ENCODE results near the gene COG4. TPM values are rescaled to one million over a fixed set of nuclear protein-coding genes. Genes with fewer than 3 reads are reported as not detected.

The COG4 gene
- polyA plus RNA-seq, 1 experiment = 71.7 TPM

DNA sequence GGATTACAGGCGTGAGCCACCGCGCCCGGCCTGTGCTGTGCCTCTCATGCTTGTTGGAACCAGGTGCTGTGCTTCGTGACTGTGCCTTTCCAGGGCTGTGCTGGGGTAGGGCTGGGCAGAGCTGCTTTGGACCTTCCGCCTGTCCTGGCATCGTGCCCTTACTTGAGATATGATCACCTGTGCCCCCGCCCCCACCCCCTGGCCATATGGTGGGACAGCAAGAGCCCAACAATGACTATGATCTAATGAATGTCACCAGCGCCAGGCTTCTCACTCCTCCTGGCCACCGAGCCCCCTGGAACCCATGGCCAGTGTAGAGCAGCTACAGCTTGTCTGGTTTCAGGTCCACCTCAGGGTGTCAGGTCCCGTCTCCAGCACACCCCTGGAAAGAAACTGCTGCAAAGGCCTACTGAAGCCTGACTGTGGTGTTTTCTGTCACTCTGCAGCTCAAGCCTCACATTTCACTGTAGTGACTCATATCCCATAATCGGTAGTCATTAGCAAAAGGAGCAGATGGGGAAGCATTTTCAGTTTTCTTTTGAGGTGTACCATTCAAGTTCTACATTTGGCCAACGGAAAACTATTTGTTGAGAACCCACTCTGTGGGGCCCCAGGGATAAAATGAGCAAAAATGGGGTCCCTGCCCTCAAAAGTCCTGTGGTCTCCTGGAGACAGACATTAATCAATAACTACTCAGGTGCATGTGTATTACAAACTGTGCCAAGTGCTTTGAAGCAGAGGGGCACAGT is 46.9 kb downstream of the COG4 start:
- ChIA-PET POLR2A (no interaction called here), CTCF (interaction anchor here (1.0 kb wide), 1 partner anchor 94 kb away, joined by 3 read pairs; no protein-coding TSS in a partner anchor)
- H3K27me3 ChIP-seq (ENCODE audit: control insufficient read depth, insufficient read depth, low read length) = no peaks in the 10 kb centered on the region
- peak; percentile 34 for DNase-seq (ENCODE audit: low read depth)
- TF ChIP-seq, protein P1, sequence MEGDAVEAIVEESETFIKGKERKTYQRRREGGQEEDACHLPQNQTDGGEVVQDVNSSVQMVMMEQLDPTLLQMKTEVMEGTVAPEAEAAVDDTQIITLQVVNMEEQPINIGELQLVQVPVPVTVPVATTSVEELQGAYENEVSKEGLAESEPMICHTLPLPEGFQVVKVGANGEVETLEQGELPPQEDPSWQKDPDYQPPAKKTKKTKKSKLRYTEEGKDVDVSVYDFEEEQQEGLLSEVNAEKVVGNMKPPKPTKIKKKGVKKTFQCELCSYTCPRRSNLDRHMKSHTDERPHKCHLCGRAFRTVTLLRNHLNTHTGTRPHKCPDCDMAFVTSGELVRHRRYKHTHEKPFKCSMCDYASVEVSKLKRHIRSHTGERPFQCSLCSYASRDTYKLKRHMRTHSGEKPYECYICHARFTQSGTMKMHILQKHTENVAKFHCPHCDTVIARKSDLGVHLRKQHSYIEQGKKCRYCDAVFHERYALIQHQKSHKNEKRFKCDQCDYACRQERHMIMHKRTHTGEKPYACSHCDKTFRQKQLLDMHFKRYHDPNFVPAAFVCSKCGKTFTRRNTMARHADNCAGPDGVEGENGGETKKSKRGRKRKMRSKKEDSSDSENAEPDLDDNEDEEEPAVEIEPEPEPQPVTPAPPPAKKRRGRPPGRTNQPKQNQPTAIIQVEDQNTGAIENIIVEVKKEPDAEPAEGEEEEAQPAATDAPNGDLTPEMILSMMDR (IDR thresholded peaks at IDR 0.05; ENCODE audit: insufficient read depth, low read depth, low read length) = no peak
- H3K36me3 ChIP-seq (ENCODE audit: control insufficient read depth, insufficient read depth, low read length) = peaks cover 24% of the 10 kb centered on the region
- no peak overlapping the region for H3K4me3 ChIP-seq (ENCODE audit: low read depth, low read length)

DNA sequence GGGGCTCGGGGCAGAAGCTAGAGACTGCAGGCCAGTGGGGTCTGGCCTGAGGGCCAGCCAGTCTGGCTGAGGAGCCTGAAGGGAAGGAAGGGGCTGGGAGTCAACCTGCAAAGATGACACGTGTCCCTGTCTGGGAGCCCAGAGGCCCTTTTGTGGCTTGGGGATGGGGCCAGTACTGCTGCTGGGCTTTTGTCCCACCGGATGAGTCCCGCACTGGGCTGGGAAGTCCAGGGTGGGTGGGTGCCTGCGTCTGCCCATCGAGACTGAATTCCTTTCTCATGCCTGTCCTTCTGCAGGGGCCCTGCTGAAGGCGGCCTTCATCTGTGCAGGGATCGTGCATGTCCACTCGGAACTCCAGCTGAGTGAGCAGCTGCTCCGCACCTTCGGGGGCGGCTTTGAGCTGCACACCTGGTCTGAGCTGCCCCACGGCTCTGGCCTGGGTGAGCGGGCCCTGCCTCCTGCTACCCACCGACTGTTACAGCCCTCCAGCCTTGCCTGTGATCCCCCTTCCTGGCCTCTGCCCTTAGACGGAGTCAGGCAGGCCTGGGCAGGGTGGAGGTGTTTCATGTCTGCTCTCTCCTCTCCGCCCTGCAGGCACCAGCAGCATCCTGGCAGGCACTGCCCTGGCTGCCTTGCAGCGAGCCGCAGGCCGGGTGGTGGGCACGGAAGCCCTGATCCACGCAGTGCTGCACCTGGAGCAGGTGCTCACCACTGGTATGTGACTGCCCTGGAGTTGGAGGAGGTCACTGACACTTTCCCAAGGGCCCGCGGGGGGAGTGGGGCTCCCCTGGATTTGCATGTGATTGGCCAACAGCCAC is 48.1 kb downstream of the COG4 start:
- TF ChIP-seq, protein P1 (IDR thresholded peaks at IDR 0.05; ENCODE audit: insufficient read depth, low read depth, low read length) = no peak
- POLR2A ChIA-PET = no interaction called here
- DNase-seq (ENCODE audit: low read depth) = no peak
- Histone ChIP-seq H3K36me3 (ENCODE audit: control insufficient read depth, insufficient read depth, low read length) (peaks cover 17% of the 10 kb centered on the region), H3K27me3 (ENCODE audit: control insufficient read depth, insufficient read depth, low read length) (no peaks in the 10 kb centered on the region), H3K4me3 (ENCODE audit: low read depth, low read length) (no peak overlapping the region)
- CTCF ChIA-PET = interaction anchor here (0.6 kb wide), 1 partner anchor 8 kb away, joined by 3 read pairs; no protein-coding TSS in a partner anchor

DNA sequence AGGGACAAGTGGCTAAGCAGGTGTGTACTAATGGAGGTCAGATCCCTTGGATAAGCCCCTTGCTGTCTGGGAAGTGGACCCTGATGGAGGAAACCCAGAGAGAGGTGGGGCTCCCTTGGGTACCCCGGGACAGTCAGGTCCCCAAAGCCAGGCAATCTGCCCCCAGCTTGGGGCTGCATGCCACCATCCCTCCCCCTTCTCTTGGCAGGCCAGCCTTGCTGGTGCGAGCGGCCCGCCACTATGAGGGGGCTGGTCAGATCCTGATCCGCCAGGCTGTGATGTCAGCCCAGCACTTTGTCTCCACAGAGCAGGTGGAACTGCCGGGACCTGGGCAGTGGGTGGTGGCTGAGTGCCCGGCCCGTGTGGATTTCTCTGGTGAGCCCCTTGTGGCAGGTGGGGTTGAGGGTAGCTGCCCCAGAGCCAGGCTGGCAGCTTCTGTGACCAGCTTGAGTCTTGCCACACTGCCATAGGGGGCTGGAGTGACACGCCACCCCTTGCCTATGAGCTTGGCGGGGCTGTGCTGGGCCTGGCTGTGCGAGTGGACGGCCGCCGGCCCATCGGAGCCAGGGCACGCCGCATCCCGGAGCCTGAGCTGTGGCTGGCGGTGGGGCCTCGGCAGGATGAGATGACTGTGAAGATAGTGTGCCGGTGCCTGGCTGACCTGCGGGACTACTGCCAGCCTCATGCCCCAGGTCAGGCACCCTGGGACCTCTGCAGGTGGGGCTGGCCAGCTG is 48.9 kb downstream of the COG4 start:
- Histone ChIP-seq H3K27me3 (ENCODE audit: control insufficient read depth, insufficient read depth, low read length) (no peaks in the 10 kb centered on the region), H3K4me3 (ENCODE audit: low read depth, low read length) (no peak overlapping the region), H3K36me3 (ENCODE audit: control insufficient read depth, insufficient read depth, low read length) (peaks cover 10% of the 10 kb centered on the region)
- DNase-seq (ENCODE audit: low read depth) = no peak
- POLR2A ChIA-PET = no interaction called here
- CTCF ChIA-PET = interaction anchor here (0.6 kb wide), 1 partner anchor 9 kb away, joined by 3 read pairs; no protein-coding TSS in a partner anchor
- TF ChIP-seq, protein P1 (IDR thresholded peaks at IDR 0.05; ENCODE audit: insufficient read depth, low read depth, low read length) = no peak

DNA sequence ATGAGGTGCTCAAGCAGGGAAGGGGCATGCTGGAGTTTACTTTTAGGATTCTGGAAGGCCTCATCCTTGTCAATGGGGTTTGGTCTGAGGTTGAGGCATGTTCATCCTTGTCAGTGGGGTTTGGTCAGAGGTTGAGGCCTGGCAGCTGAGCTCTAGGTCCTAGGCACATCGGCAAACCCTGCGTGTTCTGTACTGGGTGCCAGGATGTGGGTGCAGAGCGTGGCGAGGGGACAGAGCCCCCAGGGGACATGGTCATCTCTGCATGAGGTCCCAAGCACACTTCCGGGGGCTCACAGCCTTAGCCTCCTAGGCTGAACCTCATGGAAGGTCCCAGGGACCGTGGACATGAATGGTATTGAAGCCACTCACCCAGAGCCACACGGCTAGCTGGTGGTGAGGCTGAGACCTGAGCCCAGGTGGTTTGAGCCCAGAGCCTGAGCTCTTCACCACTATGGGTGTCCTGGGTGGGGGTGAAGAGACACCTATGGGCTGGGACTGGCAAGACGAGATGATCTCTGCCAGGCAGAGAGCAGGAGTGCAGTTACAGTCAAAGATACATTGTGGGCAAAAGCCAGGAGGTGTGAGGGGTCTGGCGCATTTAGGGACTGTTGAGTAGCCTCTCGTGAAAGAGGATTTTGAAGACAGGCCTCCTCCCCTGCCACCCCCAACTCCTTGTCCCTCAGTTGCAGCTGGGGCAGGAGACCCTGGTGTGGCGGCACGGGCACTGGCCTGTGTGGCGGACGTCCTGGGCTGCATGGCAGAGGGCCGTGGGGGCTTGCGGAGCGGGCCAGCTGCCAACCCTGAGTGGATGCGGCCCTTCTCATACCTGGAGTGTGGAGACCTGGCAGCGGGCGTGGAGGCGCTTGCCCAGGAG is 49.7 kb downstream of the COG4 start:
- CTCF ChIA-PET = interaction anchor here (1.4 kb wide), 1 partner anchor 17 kb away, joined by 3 read pairs; no protein-coding TSS in a partner anchor
- DNase-seq (ENCODE audit: low read depth) = no peak
- POLR2A ChIA-PET = no interaction called here
- Histone ChIP-seq H3K4me3 (ENCODE audit: low read depth, low read length) (no peak overlapping the region), H3K27me3 (ENCODE audit: control insufficient read depth, insufficient read depth, low read length) (no peaks in the 10 kb centered on the region), H3K36me3 (ENCODE audit: control insufficient read depth, insufficient read depth, low read length) (peaks cover 9% of the 10 kb centered on the region)
- TF ChIP-seq, protein P1 (IDR thresholded peaks at IDR 0.05; ENCODE audit: insufficient read depth, low read depth, low read length) = no peak
